Activated T-helper 1 cell treated with anti-CD3 and anti-CD28 coated beads, Interleukin-12 subunit alpha, Interleukin-12 subunit beta, Interleukin-2, Interleukin-4 antibody, amounts not matched to agents 30 ng/mL and 10 ng/mL and 1 ng/mL, durations not matched to agents 14 hours and 24 hours and 36 hours (primary cell): ENCODE data around the gene MOXD1. TPM values are rescaled to one million over a fixed set of nuclear protein-coding genes. Genes with fewer than 3 reads are reported as not detected.
A peak's percentile ranks its signal among the peaks of the same experiment; 100 is the strongest.

ENCODE experiments used
- DNase-seq: peaks from one replicate; pipeline ENCODE4 v3.0.0; 2021; ENCODE audit warnings: low spot score
- H3K27ac Mint-ChIP-seq: one replicate; pipeline ENCODE4 v1.8.0; 2021; ENCODE audit warnings: mild to moderate bottlenecking, mixed read lengths
- H3K27me3 Mint-ChIP-seq: one replicate; pipeline ENCODE4 v1.8.0; 2022; ENCODE audit warnings: mild to moderate bottlenecking, moderate library complexity, mixed read lengths; ENCODE audit not compliant: insufficient read depth
- H3K36me3 Mint-ChIP-seq: one replicate; pipeline ENCODE4 v1.8.0; 2021; ENCODE audit warnings: low read depth, mixed read lengths
- H3K4me1 Mint-ChIP-seq: one replicate; pipeline ENCODE4 v1.8.0; 2021; ENCODE audit warnings: low read depth, mixed read lengths
- H3K4me3 Mint-ChIP-seq: one replicate; pipeline ENCODE4 v1.8.0; 2021; ENCODE audit warnings: mild to moderate bottlenecking, moderate library complexity, mixed read lengths
- H3K9me3 Mint-ChIP-seq: one replicate; pipeline ENCODE4 v1.8.0; 2021; ENCODE audit warnings: mixed read lengths
- intact Hi-C: fragments of 100-400 bp; cut with micrococcal nuclease; formaldehyde crosslinking; loops from one replicate; pipeline ENCODE4 v1.15.1; 2024
- total RNA-seq: library from RNA; stranded (reverse); gene quantifications from 2 replicates; pipeline ENCODE4 v1.2.3, GENCODE V29; 2022

The MOXD1 gene
- 0.27 and 0.29 TPM in 2 replicates for total RNA-seq

DNA sequence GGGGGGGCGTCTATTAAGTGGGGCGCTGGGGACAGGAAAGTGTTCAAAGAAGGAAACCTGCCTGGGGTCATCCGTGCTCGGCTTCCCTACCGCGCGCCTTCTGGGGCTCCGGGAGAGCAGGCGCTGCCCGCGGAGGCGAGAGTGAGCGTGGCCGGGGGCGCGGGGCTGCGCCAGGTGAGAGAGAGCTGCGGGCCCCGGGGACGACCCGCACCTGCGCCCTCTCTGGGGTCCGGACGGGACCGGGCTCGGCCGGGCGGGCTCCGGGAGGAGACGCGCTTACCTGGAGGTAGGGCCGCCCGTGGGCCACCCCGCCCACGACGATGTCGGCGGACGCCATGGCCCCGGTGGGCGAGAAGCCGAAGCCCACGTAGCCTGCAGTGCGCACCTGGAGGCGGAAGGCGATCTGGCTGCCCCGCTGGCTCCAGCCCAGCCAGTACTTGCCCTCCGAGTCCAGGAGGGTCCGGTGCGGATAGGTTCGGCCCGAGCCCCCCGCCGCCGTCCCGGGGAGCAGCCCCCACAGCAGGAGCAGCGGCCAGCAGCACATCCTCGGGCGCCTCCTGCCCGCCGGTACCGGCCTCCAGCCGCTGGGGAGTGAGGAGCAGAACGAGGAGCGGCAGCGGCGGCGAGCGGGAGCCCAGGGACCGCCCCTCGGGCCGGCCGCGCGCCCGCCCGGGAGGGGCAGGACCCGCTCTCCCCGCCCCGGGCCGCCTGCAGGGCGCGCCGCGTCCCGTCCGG, at the start of gene MOXD1:
MOXD1 (minus strand) TSS at position 593 of the 735 bp plus-strand sequence; CDS start at position 544, 49 bp downstream.
- H3K4me3 Mint-ChIP-seq: peak within 1 kb of the TSS; percentile 13
- peaks cover 52% of the 10 kb centered on the region for H3K27me3 Mint-ChIP-seq

DNA sequence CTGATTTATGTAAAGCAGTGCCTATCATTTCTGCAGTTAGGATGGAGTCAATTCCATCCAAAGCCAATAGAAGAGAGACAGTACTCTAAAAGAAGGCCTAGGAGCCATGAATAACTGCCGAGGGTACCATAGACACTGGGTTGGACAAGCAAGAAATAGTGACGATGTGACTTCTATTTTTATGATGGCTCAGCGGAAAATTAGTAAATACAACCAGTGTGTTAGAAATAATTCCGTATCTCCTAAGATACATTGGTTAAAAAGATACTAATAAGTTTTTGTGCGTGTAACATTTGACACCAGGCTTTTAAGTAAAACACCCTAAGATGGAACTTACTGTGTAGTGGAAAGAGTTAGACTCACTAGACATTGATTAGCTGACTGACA, 45.6 kb upstream of the MOXD1 start:
- H3K36me3 Mint-ChIP-seq: peaks cover 1% of the 10 kb centered on the region
- no peaks in the 10 kb centered on the region for H3K27me3 Mint-ChIP-seq
- no peak overlapping the region for H3K4me3 Mint-ChIP-seq
- no peaks in the 10 kb centered on the region for H3K4me1 Mint-ChIP-seq
- H3K9me3 Mint-ChIP-seq: peaks cover 8% of the 10 kb centered on the region
- DNase-seq: no peak
- intact Hi-C loops: no loop called here
- no peak overlapping the region for H3K27ac Mint-ChIP-seq

More for the DNA sequence above, at the start of gene MOXD1:
- H3K4me1 Mint-ChIP-seq: peaks cover 27% of the 10 kb centered on the region
- H3K27ac Mint-ChIP-seq: no peak within 1 kb of the TSS
- no peaks in the 10 kb centered on the region for H3K36me3 Mint-ChIP-seq
- DNase-seq: no peak
- intact Hi-C loops: no loop called here
- no peaks in the 10 kb centered on the region for H3K9me3 Mint-ChIP-seq

- H3K36me3 Mint-ChIP-seq: no peaks in the 10 kb centered on the region
- no peaks in the 10 kb centered on the region for H3K4me1 Mint-ChIP-seq
- no peak overlapping the region for H3K27ac Mint-ChIP-seq
- no peak overlapping the region for H3K4me3 Mint-ChIP-seq
- no peaks in the 10 kb centered on the region for H3K27me3 Mint-ChIP-seq
- DNase-seq: no peak
- intact Hi-C loops: no loop called here
- H3K9me3 Mint-ChIP-seq: peaks cover 8% of the 10 kb centered on the region
These were observed 45.0 kb upstream of the MOXD1 start for GRCh38 chr6:132446141-132446854.

- H3K27me3 Mint-ChIP-seq: no peaks in the 10 kb centered on the region
- intact Hi-C loops: no loop called here
These were observed 44.1 kb upstream of the MOXD1 start for GRCh38 chr6:132445201-132445951.

GRCh38 chr6:132443206-132443605, 41.9 kb upstream of the MOXD1 start:
- intact Hi-C loops: no loop called here
- Mint-ChIP-seq H3K27me3 (no peaks in the 10 kb centered on the region), H3K27ac (no peak overlapping the region), H3K4me3 (no peak overlapping the region), H3K36me3 (no peaks in the 10 kb centered on the region), H3K9me3 (peaks cover 8% of the 10 kb centered on the region), H3K4me1 (no peaks in the 10 kb centered on the region)
- no peak for DNase-seq

More at GRCh38 chr6:132445201-132445951, 44.1 kb upstream of the MOXD1 start:
- no peak overlapping the region for H3K4me3 Mint-ChIP-seq
- peaks cover 8% of the 10 kb centered on the region for H3K9me3 Mint-ChIP-seq
- no peak for DNase-seq
- H3K27ac Mint-ChIP-seq: no peak overlapping the region
- no peaks in the 10 kb centered on the region for H3K36me3 Mint-ChIP-seq
- H3K4me1 Mint-ChIP-seq: no peaks in the 10 kb centered on the region

- intact Hi-C loops: no loop called here
- no peak for DNase-seq
- no peaks in the 10 kb centered on the region for H3K4me1 Mint-ChIP-seq
- H3K27me3 Mint-ChIP-seq: peaks cover 2% of the 10 kb centered on the region
- H3K36me3 Mint-ChIP-seq: no peaks in the 10 kb centered on the region
- H3K4me3 Mint-ChIP-seq: no peak overlapping the region
- peaks cover 5% of the 10 kb centered on the region for H3K9me3 Mint-ChIP-seq
- no peak overlapping the region for H3K27ac Mint-ChIP-seq
These were observed 28.8 kb upstream of the MOXD1 start for GRCh38 chr6:132430110-132430509.

DNA sequence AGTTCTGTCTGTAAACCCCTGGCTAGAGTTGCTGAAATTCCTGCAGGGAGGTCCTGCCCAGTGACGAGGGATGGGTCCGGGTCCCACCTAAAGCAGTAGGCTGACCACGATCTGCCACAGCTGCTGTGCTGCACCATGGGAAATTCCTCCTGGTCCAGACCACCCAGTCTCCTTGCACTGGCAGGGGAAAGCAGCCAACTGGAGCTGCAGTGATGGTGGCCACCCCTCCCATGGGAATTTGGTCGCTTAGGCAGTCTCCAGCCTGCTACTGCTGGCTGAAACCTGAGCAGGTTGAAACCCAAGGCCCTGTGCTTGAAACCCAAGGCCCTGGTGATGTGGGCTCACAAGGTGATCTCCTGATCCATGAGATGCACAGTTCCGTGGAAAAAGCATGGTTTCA, 23.9 kb upstream of the MOXD1 start:
- no peak for DNase-seq
- H3K4me3 Mint-ChIP-seq: no peak overlapping the region
- intact Hi-C loops: no loop called here
- H3K27me3 Mint-ChIP-seq: peaks cover 4% of the 10 kb centered on the region
- H3K9me3 Mint-ChIP-seq: peaks cover 4% of the 10 kb centered on the region
- H3K4me1 Mint-ChIP-seq: no peaks in the 10 kb centered on the region
- no peak overlapping the region for H3K27ac Mint-ChIP-seq
- no peaks in the 10 kb centered on the region for H3K36me3 Mint-ChIP-seq

- DNase-seq: no peak
- no peaks in the 10 kb centered on the region for H3K36me3 Mint-ChIP-seq
- H3K27ac Mint-ChIP-seq: no peak overlapping the region
- no peak overlapping the region for H3K4me3 Mint-ChIP-seq
- intact Hi-C loops: no loop called here
- peaks cover 4% of the 10 kb centered on the region for H3K9me3 Mint-ChIP-seq
- peaks cover 4% of the 10 kb centered on the region for H3K27me3 Mint-ChIP-seq
- H3K4me1 Mint-ChIP-seq: no peaks in the 10 kb centered on the region
These were observed 22.6 kb upstream of the MOXD1 start for GRCh38 chr6:132423839-132424238.

- no peak for DNase-seq
- no peaks in the 10 kb centered on the region for H3K4me1 Mint-ChIP-seq
- H3K9me3 Mint-ChIP-seq: peaks cover 4% of the 10 kb centered on the region
- no peak overlapping the region for H3K4me3 Mint-ChIP-seq
- peaks cover 5% of the 10 kb centered on the region for H3K27me3 Mint-ChIP-seq
- H3K36me3 Mint-ChIP-seq: no peaks in the 10 kb centered on the region
- intact Hi-C loops: no loop called here
- H3K27ac Mint-ChIP-seq: no peak overlapping the region
These were observed 17.1 kb upstream of the MOXD1 start for GRCh38 chr6:132418235-132418965.

GRCh38 chr6:132414761-132415160, 13.5 kb upstream of the MOXD1 start:
- intact Hi-C loops: no loop called here
- Mint-ChIP-seq H3K4me3 (no peak overlapping the region), H3K27me3 (peaks cover 9% of the 10 kb centered on the region), H3K9me3 (no peaks in the 10 kb centered on the region), H3K36me3 (no peaks in the 10 kb centered on the region), H3K4me1 (no peaks in the 10 kb centered on the region), H3K27ac (no peak overlapping the region)
- no peak for DNase-seq

- DNase-seq: no peak
- Mint-ChIP-seq H3K36me3 (no peaks in the 10 kb centered on the region), H3K4me1 (no peaks in the 10 kb centered on the region), H3K4me3 (no peak overlapping the region), H3K9me3 (no peaks in the 10 kb centered on the region), H3K27ac (no peak overlapping the region), H3K27me3 (peaks cover 9% of the 10 kb centered on the region)
- intact Hi-C loops: no loop called here
These were observed 13.0 kb upstream of the MOXD1 start for GRCh38 chr6:132414322-132414721.

GRCh38 chr6:132413499-132413802, 12.2 kb upstream of the MOXD1 start:
- Mint-ChIP-seq H3K4me3 (no peak overlapping the region), H3K27ac (no peak overlapping the region), H3K36me3 (no peaks in the 10 kb centered on the region), H3K4me1 (no peaks in the 10 kb centered on the region), H3K9me3 (no peaks in the 10 kb centered on the region), H3K27me3 (peaks cover 11% of the 10 kb centered on the region)
- intact Hi-C loops: no loop called here
- no peak for DNase-seq
